Measurements from ENCODE around the gene COMMD7.
"Not testable (repeated sequence)": the region's sequence is repeated elsewhere in the genome, so short reads cannot be mapped to it uniquely, and the experiment has no call there.

DNA sequence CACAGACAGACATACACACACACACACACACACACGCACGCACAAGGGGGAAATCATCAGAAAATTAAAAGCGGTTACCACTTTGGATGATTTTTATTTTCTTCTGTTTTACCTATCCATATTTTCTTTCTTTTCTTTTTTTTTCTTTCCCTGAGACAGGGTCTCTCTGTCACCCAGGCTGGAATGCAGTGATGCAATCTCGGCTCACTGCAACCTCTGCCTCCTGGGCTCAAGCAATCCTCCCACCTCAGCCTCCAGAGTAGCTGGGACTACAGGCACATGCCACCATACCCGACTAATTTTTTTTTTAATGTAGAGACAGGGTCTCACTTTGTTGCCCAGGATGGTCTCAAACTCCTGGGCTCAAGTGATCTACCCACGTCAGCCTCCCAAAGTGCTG, 14.8 kb downstream of the COMMD7 start:
- TF ChIP-seq BACH2 (CRISPR knock-in tag; IDR thresholded peaks at IDR 0.05; ENCODE audit: borderline replicate concordance); ZC3H10 (CRISPR knock-in tag; IDR thresholded peaks at IDR 0.05); ZFP3 (CRISPR knock-in tag; IDR thresholded peaks at IDR 0.05); ZNF565 (CRISPR knock-in tag; conservative IDR thresholded peaks at IDR 0.05; ENCODE audit: low read depth); SNAI2 (CRISPR knock-in tag; IDR thresholded peaks at IDR 0.05); ARNTL (CRISPR knock-in tag; IDR thresholded peaks at IDR 0.05; ENCODE audit: borderline replicate concordance, low read depth); ZFP30 (CRISPR knock-in tag; IDR thresholded peaks at IDR 0.05); TCF4 (CRISPR knock-in tag; IDR thresholded peaks at IDR 0.05; ENCODE audit: borderline replicate concordance); CSDC2 (CRISPR knock-in tag; IDR thresholded peaks at IDR 0.05); TOX (CRISPR knock-in tag; IDR thresholded peaks at IDR 0.05; ENCODE audit: borderline replicate concordance): not testable (repeated sequence)
- TF ChIP-seq, protein P1, sequence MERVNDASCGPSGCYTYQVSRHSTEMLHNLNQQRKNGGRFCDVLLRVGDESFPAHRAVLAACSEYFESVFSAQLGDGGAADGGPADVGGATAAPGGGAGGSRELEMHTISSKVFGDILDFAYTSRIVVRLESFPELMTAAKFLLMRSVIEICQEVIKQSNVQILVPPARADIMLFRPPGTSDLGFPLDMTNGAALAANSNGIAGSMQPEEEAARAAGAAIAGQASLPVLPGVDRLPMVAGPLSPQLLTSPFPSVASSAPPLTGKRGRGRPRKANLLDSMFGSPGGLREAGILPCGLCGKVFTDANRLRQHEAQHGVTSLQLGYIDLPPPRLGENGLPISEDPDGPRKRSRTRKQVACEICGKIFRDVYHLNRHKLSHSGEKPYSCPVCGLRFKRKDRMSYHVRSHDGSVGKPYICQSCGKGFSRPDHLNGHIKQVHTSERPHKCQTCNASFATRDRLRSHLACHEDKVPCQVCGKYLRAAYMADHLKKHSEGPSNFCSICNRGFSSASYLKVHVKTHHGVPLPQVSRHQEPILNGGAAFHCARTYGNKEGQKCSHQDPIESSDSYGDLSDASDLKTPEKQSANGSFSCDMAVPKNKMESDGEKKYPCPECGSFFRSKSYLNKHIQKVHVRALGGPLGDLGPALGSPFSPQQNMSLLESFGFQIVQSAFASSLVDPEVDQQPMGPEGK (CRISPR knock-in tag; IDR thresholded peaks at IDR 0.05; ENCODE audit: borderline replicate concordance) = not testable (repeated sequence)
- TF ChIP-seq, protein P2, sequence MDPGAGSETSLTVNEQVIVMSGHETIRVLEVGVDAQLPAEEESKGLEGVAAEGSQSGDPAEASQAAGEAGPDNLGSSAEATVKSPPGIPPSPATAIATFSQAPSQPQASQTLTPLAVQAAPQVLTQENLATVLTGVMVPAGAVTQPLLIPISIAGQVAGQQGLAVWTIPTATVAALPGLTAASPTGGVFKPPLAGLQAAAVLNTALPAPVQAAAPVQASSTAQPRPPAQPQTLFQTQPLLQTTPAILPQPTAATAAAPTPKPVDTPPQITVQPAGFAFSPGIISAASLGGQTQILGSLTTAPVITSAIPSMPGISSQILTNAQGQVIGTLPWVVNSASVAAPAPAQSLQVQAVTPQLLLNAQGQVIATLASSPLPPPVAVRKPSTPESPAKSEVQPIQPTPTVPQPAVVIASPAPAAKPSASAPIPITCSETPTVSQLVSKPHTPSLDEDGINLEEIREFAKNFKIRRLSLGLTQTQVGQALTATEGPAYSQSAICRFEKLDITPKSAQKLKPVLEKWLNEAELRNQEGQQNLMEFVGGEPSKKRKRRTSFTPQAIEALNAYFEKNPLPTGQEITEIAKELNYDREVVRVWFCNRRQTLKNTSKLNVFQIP (CRISPR knock-in tag; IDR thresholded peaks at IDR 0.05; ENCODE audit: borderline replicate concordance, low read depth) = not testable (repeated sequence)
- TF ChIP-seq, protein P3, sequence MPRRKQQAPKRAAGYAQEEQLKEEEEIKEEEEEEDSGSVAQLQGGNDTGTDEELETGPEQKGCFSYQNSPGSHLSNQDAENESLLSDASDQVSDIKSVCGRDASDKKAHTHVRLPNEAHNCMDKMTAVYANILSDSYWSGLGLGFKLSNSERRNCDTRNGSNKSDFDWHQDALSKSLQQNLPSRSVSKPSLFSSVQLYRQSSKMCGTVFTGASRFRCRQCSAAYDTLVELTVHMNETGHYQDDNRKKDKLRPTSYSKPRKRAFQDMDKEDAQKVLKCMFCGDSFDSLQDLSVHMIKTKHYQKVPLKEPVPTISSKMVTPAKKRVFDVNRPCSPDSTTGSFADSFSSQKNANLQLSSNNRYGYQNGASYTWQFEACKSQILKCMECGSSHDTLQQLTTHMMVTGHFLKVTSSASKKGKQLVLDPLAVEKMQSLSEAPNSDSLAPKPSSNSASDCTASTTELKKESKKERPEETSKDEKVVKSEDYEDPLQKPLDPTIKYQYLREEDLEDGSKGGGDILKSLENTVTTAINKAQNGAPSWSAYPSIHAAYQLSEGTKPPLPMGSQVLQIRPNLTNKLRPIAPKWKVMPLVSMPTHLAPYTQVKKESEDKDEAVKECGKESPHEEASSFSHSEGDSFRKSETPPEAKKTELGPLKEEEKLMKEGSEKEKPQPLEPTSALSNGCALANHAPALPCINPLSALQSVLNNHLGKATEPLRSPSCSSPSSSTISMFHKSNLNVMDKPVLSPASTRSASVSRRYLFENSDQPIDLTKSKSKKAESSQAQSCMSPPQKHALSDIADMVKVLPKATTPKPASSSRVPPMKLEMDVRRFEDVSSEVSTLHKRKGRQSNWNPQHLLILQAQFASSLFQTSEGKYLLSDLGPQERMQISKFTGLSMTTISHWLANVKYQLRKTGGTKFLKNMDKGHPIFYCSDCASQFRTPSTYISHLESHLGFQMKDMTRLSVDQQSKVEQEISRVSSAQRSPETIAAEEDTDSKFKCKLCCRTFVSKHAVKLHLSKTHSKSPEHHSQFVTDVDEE (CRISPR knock-in tag; IDR thresholded peaks at IDR 0.05) = not testable (repeated sequence)
- TF ChIP-seq, protein P4, sequence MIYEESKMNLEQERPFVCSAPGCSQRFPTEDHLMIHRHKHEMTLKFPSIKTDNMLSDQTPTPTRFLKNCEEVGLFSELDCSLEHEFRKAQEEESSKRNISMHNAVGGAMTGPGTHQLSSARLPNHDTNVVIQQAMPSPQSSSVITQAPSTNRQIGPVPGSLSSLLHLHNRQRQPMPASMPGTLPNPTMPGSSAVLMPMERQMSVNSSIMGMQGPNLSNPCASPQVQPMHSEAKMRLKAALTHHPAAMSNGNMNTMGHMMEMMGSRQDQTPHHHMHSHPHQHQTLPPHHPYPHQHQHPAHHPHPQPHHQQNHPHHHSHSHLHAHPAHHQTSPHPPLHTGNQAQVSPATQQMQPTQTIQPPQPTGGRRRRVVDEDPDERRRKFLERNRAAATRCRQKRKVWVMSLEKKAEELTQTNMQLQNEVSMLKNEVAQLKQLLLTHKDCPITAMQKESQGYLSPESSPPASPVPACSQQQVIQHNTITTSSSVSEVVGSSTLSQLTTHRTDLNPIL (CRISPR knock-in tag; IDR thresholded peaks at IDR 0.05; ENCODE audit: low read depth) = not testable (repeated sequence)

Data from SK-N-SH treated with all-trans-retinoic acid at 6 μM for 48 hours (cell line).